ENCODE results near the gene NOP10.
"Not testable (repeated sequence)": the region's sequence is repeated elsewhere in the genome, so short reads cannot be mapped to it uniquely, and the experiment has no call there.

- not testable (repeated sequence) for TF ChIP-seq CTCF (IDR thresholded peaks at IDR 0.05); ELF1 (IDR thresholded peaks at IDR 0.05); POLR2AphosphoS5 (IDR thresholded peaks at IDR 0.05; ENCODE audit: low read depth, low read length); USF2 (IDR thresholded peaks at IDR 0.05; ENCODE audit: borderline replicate concordance, low read depth, low read length); SMC3 (IDR thresholded peaks at IDR 0.05; ENCODE audit: low read depth, low read length); RFX5 (IDR thresholded peaks at IDR 0.05; ENCODE audit: low read length); PBX3 (IDR thresholded peaks at IDR 0.05); YY1 (IDR thresholded peaks at IDR 0.05; ENCODE audit: low read depth); SIN3A (IDR thresholded peaks at IDR 0.05; ENCODE audit: borderline replicate concordance, low read depth, low read length); REST (IDR thresholded peaks at IDR 0.05; ENCODE audit: low read depth, low read length); MAX (IDR thresholded peaks at IDR 0.05; ENCODE audit: low read depth)
These were observed 10.1 kb upstream of the NOP10 start for GRCh38 chr15:34352996-34353395.
